Progenitor cell of endocrine pancreas (in vitro differentiated cells): ENCODE measurements around the gene BTG4. TPM values are rescaled to one million over a fixed set of nuclear protein-coding genes. Genes with fewer than 3 reads are reported as not detected.

ENCODE experiments used
- DNase-seq: peaks from one replicate; pipeline ENCODE4 v3.0.0; 2021; ENCODE audit warnings: low spot score; ENCODE audit not compliant: unreplicated experiment
- H3K27ac Mint-ChIP-seq: 2 replicates; pipeline ENCODE4 v1.8.0; 2021; ENCODE audit warnings: mild to moderate bottlenecking, moderate library complexity, mixed read lengths
- H3K27me3 Mint-ChIP-seq: 2 replicates; pipeline ENCODE4 v1.8.0; 2021; ENCODE audit warnings: mixed read lengths
- H3K36me3 Mint-ChIP-seq: 2 replicates; pipeline ENCODE4 v1.8.0; 2022; ENCODE audit warnings: mixed read lengths; ENCODE audit not compliant: insufficient read depth
- H3K4me1 Mint-ChIP-seq: 2 replicates; pipeline ENCODE4 v1.8.0; 2021; ENCODE audit warnings: low read depth, mixed read lengths
- H3K4me3 Mint-ChIP-seq: 2 replicates; pipeline ENCODE4 v1.8.0; 2021; ENCODE audit warnings: low read depth, mild to moderate bottlenecking, moderate library complexity, mixed read lengths
- H3K9me3 Mint-ChIP-seq: 2 replicates; pipeline ENCODE4 v1.8.0; 2021; ENCODE audit warnings: low read depth, mixed read lengths
- CTCF ChIP-seq: fragments of 200-600 bp; sonication (generic); IDR thresholded peaks from one replicate; pipeline ENCODE4 v1.5.0; 2021; ENCODE audit warnings: antibody characterized with exemption, mild to moderate bottlenecking; ENCODE audit not compliant: unreplicated experiment
- total RNA-seq: library from RNA; stranded (reverse); gene quantifications from 2 replicates; pipeline ENCODE4 v1.2.1, GENCODE V29; 2021

Gene BTG4
- total RNA-seq, 1 donor from 2014 or later: not detected

GRCh38 chr11:111461460-111462235 lies 50.5 kb downstream of the BTG4 start:
- Mint-ChIP-seq H3K4me1 (no peaks in the 10 kb centered on the region), H3K9me3 (no peaks in the 10 kb centered on the region), H3K36me3 (no peaks in the 10 kb centered on the region), H3K27ac (no peak overlapping the region), H3K27me3 (peaks cover 29% of the 10 kb centered on the region), H3K4me3 (no peak overlapping the region)
- DNase-seq: no peak
- no peak for TF ChIP-seq CTCF

GRCh38 chr11:111460856-111461255 lies 51.3 kb downstream of the BTG4 start:
- H3K36me3 Mint-ChIP-seq: no peaks in the 10 kb centered on the region

GRCh38 chr11:111460340-111460739 lies 51.8 kb downstream of the BTG4 start:
- TF ChIP-seq CTCF: no peak
- Mint-ChIP-seq H3K4me1 (no peaks in the 10 kb centered on the region), H3K4me3 (no peak overlapping the region), H3K27me3 (peaks cover 33% of the 10 kb centered on the region), H3K36me3 (no peaks in the 10 kb centered on the region), H3K27ac (no peak overlapping the region), H3K9me3 (no peaks in the 10 kb centered on the region)
- DNase-seq: no peak

More at GRCh38 chr11:111460856-111461255, 51.3 kb downstream of the BTG4 start:
- Mint-ChIP-seq H3K27me3 (peaks cover 30% of the 10 kb centered on the region), H3K27ac (peak overlapping the region; percentile 3), H3K4me1 (no peaks in the 10 kb centered on the region), H3K4me3 (no peak overlapping the region), H3K9me3 (no peaks in the 10 kb centered on the region)
- DNase-seq: no peak
- no peak for TF ChIP-seq CTCF

- no peak for DNase-seq
- no peak overlapping the region for H3K4me3 Mint-ChIP-seq
- no peak for TF ChIP-seq CTCF
- peaks cover 4% of the 10 kb centered on the region for H3K4me1 Mint-ChIP-seq
- no peaks in the 10 kb centered on the region for H3K9me3 Mint-ChIP-seq
- peaks cover 35% of the 10 kb centered on the region for H3K27me3 Mint-ChIP-seq
- H3K27ac Mint-ChIP-seq: no peak overlapping the region
- H3K36me3 Mint-ChIP-seq: no peaks in the 10 kb centered on the region
These were observed 52.5 kb downstream of the BTG4 start for GRCh38 chr11:111459506-111460270.

- H3K9me3 Mint-ChIP-seq: no peaks in the 10 kb centered on the region
- no peak for TF ChIP-seq CTCF
- H3K36me3 Mint-ChIP-seq: no peaks in the 10 kb centered on the region
- H3K27me3 Mint-ChIP-seq: peaks cover 37% of the 10 kb centered on the region
- H3K27ac Mint-ChIP-seq: no peak overlapping the region
- H3K4me1 Mint-ChIP-seq: peaks cover 4% of the 10 kb centered on the region
- DNase-seq: no peak
- H3K4me3 Mint-ChIP-seq: no peak overlapping the region
These were observed 54.3 kb downstream of the BTG4 start for GRCh38 chr11:111457731-111458368.
